ENCODE results near the gene TAS2R41. TPM values are rescaled to one million over a fixed set of nuclear protein-coding genes. Genes with fewer than 3 reads are reported as not detected.

The TAS2R41 gene
- total RNA-seq, 4 donors from 2014 or later, result not detected

- TF ChIP-seq EP300 (IDR thresholded peaks at IDR 0.05; ENCODE audit: low read depth) (no peak), POLR2A (IDR thresholded peaks at IDR 0.05) (no peak), POLR2AphosphoS5 (IDR thresholded peaks at IDR 0.05) (no peak), CTCF (IDR thresholded peaks at IDR 0.05) (no peak)
- peaks cover 0 to 5% of the 10 kb centered on the region in 2 donors for H3K9me3 ChIP-seq
- 82 to 90% methylated on average over 2 to 3 of the region's 3 CpGs for WGBS, 2 donors (ENCODE audit: low coverage in 1 of 2)
- no peak overlapping the region for H3K4me3 ChIP-seq
- no peak for DNase-seq
- H3K36me3 ChIP-seq, result no peaks in the 10 kb centered on the region
- H3K27ac ChIP-seq, result no peak overlapping the region
- intact Hi-C loops (cut with DNase I; ENCODE audit: low total_unique reads), result loop anchor here (5.0 kb wide), 1 partner anchor 514 kb away; no protein-coding TSS in a partner anchor
- H3K27me3 ChIP-seq, result no peaks in the 10 kb centered on the region
- no peaks in the 10 kb centered on the region for H3K4me1 ChIP-seq
- in situ Hi-C loops (cut with MboI; ENCODE audit: low pct_ligation_motif_present in 1 of 4, low pct_unique_long_range_greater_than_20kb in 1 of 4, low sequenced_read_pairs in 3 of 4), result no loop called here
Measured at GRCh38 chr7:143458681-143459080, 19.0 kb upstream of the TAS2R41 start.

DNA sequence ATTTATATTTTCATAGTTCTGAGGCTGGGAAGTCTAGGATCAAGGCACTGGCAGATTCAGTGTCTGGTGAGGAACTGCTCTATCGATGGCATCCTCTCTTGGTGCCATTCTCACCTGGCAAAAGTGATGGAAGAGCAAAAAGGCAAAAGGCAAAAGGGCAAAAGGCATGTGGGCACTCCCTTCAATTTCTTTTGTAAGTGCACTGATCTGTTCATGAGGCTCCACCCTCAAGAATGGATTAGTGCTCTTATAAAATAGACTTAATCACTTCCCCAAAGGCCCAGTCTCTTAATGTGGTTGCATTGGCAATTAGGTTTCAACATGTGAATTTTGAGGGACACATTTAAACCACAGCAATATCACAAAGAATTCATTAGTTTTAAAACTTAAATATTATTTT lies 18.3 kb upstream of the TAS2R41 start:
- WGBS, 2 donors (ENCODE audit: low coverage in 1 of 2), result 80 to 83% methylated on average over 1 of the region's 1 CpG
- in situ Hi-C loops (cut with MboI; ENCODE audit: low pct_ligation_motif_present in 1 of 4, low pct_unique_long_range_greater_than_20kb in 1 of 4, low sequenced_read_pairs in 3 of 4) (no loop called here), intact Hi-C loops (cut with DNase I; ENCODE audit: low total_unique reads) (loop anchor here (5.0 kb wide), 1 partner anchor 513 kb away; no protein-coding TSS in a partner anchor)

DNA sequence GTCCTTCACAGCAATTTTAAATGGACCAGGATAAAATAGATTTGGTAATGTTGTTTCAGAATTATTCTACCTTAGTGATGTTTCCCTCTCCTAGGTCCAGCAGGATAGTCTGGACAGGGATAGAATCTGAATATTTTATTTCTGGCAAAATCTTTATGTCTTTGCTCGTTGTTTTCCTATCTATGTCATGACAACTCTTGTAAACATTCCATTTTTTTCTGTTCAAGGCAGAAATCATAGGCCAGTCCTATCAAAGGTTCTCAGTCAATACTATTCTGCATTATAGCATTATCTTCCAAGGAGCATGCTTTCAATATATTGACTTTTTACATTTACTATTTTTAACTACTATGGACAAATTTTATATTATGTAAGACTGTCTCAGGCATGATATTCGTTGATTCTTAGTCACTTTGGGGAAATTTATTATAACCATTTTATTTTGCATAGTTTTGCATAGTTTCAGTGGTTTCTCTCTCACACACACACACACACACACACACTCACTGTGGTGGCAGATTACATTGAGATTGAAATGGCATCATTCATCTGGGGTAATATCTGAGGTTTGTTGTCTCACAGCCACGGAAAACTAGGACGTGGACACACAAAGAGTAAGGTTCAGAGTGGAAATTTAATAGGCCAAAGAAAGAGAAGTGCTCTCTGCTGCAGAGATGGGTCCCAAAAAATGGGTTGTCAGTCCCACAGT lies 17.2 kb upstream of the TAS2R41 start:
- intact Hi-C loops (cut with DNase I; ENCODE audit: low total_unique reads), result no loop called here
- H3K36me3 ChIP-seq, result no peaks in the 10 kb centered on the region
- no peak overlapping the region for H3K4me3 ChIP-seq
- no peaks in the 10 kb centered on the region for H3K27me3 ChIP-seq
- in situ Hi-C loops (cut with MboI; ENCODE audit: low pct_ligation_motif_present in 1 of 4, low pct_unique_long_range_greater_than_20kb in 1 of 4, low sequenced_read_pairs in 3 of 4), result no loop called here
- H3K9me3 ChIP-seq, result peaks cover 0 to 5% of the 10 kb centered on the region in 2 donors
- WGBS, 2 donors (ENCODE audit: low coverage in 1 of 2), result 61 to 65% methylated on average over 4 of the region's 4 CpGs
- no peak for DNase-seq
- no peak overlapping the region for H3K27ac ChIP-seq
- H3K4me1 ChIP-seq, result no peaks in the 10 kb centered on the region
- TF ChIP-seq POLR2AphosphoS5 (IDR thresholded peaks at IDR 0.05) (no peak), CTCF (IDR thresholded peaks at IDR 0.05) (no peak), EP300 (IDR thresholded peaks at IDR 0.05; ENCODE audit: low read depth) (no peak), POLR2A (IDR thresholded peaks at IDR 0.05) (no peak)

More for the DNA sequence above, 18.3 kb upstream of the TAS2R41 start:
- H3K4me1 ChIP-seq, result no peaks in the 10 kb centered on the region
- TF ChIP-seq CTCF (IDR thresholded peaks at IDR 0.05) (no peak), POLR2AphosphoS5 (IDR thresholded peaks at IDR 0.05) (no peak), EP300 (IDR thresholded peaks at IDR 0.05; ENCODE audit: low read depth) (no peak), POLR2A (IDR thresholded peaks at IDR 0.05) (no peak)
- H3K27ac ChIP-seq, result no peak overlapping the region
- no peaks in the 10 kb centered on the region for H3K27me3 ChIP-seq
- no peak for DNase-seq
- no peak overlapping the region for H3K4me3 ChIP-seq
- no peaks in the 10 kb centered on the region for H3K36me3 ChIP-seq
- H3K9me3 ChIP-seq, result peaks cover 0 to 5% of the 10 kb centered on the region in 2 donors

DNA sequence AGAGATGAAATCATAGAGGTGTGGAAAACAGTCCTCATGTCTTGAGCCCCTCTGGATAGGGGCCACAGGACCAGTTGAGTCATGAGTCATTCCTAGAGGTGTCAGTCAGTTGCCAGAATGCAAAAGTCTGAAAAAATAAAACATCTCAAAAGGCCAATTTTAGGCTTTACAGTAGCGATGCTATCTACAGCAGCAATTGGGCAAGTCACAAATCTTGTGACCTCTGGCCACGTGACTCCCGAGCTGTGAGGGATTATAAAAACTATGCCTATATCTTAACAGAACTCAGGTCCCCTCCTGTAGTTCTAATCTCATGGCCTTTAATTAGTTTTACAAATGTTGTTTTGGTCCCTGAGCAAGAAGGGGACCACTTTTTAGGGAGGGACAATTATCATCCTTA lies 15.6 kb upstream of the TAS2R41 start:
- Histone ChIP-seq H3K9me3 (peaks cover 0 to 5% of the 10 kb centered on the region in 2 donors), H3K4me3 (no peak overlapping the region), H3K4me1 (no peaks in the 10 kb centered on the region), H3K27me3 (no peaks in the 10 kb centered on the region), H3K27ac (no peak overlapping the region), H3K36me3 (no peaks in the 10 kb centered on the region)
- WGBS, 2 donors (ENCODE audit: low coverage in 1 of 2), result 61 to 83% methylated on average over 3 of the region's 3 CpGs
- TF ChIP-seq EP300 (IDR thresholded peaks at IDR 0.05; ENCODE audit: low read depth), result no peak
- no peak for TF ChIP-seq CTCF (IDR thresholded peaks at IDR 0.05)
- TF ChIP-seq POLR2A (IDR thresholded peaks at IDR 0.05), result no peak
- TF ChIP-seq POLR2AphosphoS5 (IDR thresholded peaks at IDR 0.05), result no peak
- DNase-seq, result no peak
- in situ Hi-C loops (cut with MboI; ENCODE audit: low pct_ligation_motif_present in 1 of 4, low pct_unique_long_range_greater_than_20kb in 1 of 4, low sequenced_read_pairs in 3 of 4) (no loop called here), intact Hi-C loops (cut with DNase I; ENCODE audit: low total_unique reads) (no loop called here)

All from transverse colon (tissue), 4 donors.